Measurements from ENCODE around the gene MAP3K20.

DNA sequence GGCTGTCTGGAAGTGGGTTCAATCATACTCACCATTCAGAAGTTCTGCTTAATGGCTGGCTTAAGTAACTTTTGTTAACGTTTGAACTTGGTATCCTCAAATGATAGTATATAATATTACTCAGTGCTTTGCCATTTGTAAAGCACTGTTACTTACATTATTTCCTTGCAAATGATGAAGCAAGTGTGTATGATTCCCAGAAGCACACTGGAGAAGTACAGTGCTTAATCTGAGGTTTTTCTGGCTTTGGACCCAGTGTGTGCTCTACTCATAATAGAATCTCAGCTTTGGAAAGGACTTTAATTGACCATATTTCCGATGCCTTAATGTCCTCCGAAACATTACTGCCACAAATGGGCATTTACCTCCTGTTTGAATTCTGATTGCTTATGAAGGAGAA lies 63.3 kb downstream of the MAP3K20 start:
- TF ChIP-seq, protein P1, sequence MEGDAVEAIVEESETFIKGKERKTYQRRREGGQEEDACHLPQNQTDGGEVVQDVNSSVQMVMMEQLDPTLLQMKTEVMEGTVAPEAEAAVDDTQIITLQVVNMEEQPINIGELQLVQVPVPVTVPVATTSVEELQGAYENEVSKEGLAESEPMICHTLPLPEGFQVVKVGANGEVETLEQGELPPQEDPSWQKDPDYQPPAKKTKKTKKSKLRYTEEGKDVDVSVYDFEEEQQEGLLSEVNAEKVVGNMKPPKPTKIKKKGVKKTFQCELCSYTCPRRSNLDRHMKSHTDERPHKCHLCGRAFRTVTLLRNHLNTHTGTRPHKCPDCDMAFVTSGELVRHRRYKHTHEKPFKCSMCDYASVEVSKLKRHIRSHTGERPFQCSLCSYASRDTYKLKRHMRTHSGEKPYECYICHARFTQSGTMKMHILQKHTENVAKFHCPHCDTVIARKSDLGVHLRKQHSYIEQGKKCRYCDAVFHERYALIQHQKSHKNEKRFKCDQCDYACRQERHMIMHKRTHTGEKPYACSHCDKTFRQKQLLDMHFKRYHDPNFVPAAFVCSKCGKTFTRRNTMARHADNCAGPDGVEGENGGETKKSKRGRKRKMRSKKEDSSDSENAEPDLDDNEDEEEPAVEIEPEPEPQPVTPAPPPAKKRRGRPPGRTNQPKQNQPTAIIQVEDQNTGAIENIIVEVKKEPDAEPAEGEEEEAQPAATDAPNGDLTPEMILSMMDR (IDR thresholded peaks at IDR 0.05): no peak
- TF ChIP-seq POLR2A (IDR thresholded peaks at IDR 0.05): no peak

Measured in Peyer's patch (tissue), 4 donors.